Ovary (tissue), 9 donors: ENCODE measurements around the gene CNTRL. TPM values are rescaled to one million over a fixed set of nuclear protein-coding genes. Genes with fewer than 3 reads are reported as not detected.

Experiments used
- DNase-seq, 5 donors: peaks; one replicate each; pipeline ENCODE4 v3.0.0-alpha.2; 2019 to 2020
- H3K27ac ChIP-seq, 2 donors: fragments of 200-600 bp; one replicate each; pipeline versions ENCODE4 v1.5.1 to v1.8.0; 2019 to 2022
- H3K27me3 ChIP-seq: fragments of 200-600 bp; one replicate; pipeline ENCODE4 v1.8.0; 2022
- H3K36me3 ChIP-seq: fragments of 200-600 bp; sonication (generic); one replicate; pipeline ENCODE4 v1.5.1; 2019
- H3K4me1 ChIP-seq: one replicate; pipeline ENCODE4 v1.8.1; 2013; ENCODE audit warnings: mild to moderate bottlenecking, moderate library complexity; ENCODE audit not compliant: insufficient read depth
- H3K4me3 ChIP-seq: fragments of 200-600 bp; sonication (generic); one replicate; pipeline ENCODE4 v1.5.1; 2017
- H3K9me3 ChIP-seq, 2 donors: fragments of 200-600 bp in 1 of 2; sonication (generic) in 1 of 2; one replicate each; pipeline versions ENCODE4 v1.5.1 to v1.8.1; 2013 to 2019; ENCODE audit warnings: mild to moderate bottlenecking in 1 of 2, moderate library complexity in 1 of 2
- CTCF ChIP-seq, 3 donors: fragments of 450-650 bp in 2 of 3; fragments of 200-600 bp in 1 of 3; IDR thresholded peaks; one replicate each; pipeline versions ENCODE4 v1.5.1 to v1.8.0; 2016 to 2022; ENCODE audit warnings: antibody characterized with exemption in 3 of 3, mild to moderate bottlenecking in 1 of 3
- EP300 ChIP-seq: sonication (generic); formaldehyde crosslinking; IDR thresholded peaks from one replicate; pipeline ENCODE4 v1.6.1; 2017; ENCODE audit warnings: antibody characterized with exemption
- POLR2A ChIP-seq: fragments of 450-650 bp; IDR thresholded peaks from one replicate; pipeline ENCODE4 v1.6.1; 2017; ENCODE audit warnings: antibody characterized with exemption, mild to moderate bottlenecking, moderate library complexity
- WGBS, 3 donors: extraction: QIAGEN DNeasy Blood & Tissue Kit in 1 of 3; methylation state at CpG; one replicate each; pipeline versions ENCODE4 v1.1.5 to v1.1.7; 2013 to 2017; 5-methylcytosine and 5-hydroxymethylcytosine counted together
- intact Hi-C, 4 donors: fragments of 100-400 bp; cut with DNase I; formaldehyde crosslinking; loops; one replicate each; pipeline versions ENCODE4 v1.11.0 to v1.15.1; 2022 to 2023
- polyA plus RNA-seq, 2 donors: library from polyadenylated mRNA; stranded (reverse); fragments of 200-250 nt in 1 of 2; fragments of 350-450 nt in 1 of 2; fragmentation: Illumina TruSeq in 1 of 2; extraction: RNeasy Lipid Tissue Mini Kit (QIAGEN cat#74804) in 1 of 2; gene quantifications; one replicate each; pipeline ENCODE4 v1.2.3, GENCODE V29; 2013 to 2014
- total RNA-seq, 7 donors: library from RNA; depleted of rRNA in 2 of 7; stranded (reverse); fragments of >200 nt in 2 of 7; fragmentation: NEBNext Ultra II Directional in 3 of 7; extraction: Animal tissue kit (Norgen Biotek cat#: 25700) in 3 of 7; gene quantifications; one replicate each; pipeline versions ENCODE4 v1.1.0 to v1.2.4, GENCODE V29; 2016 to 2023
- donor health status: DM: no; HTN: no; CAD: no; lungs with moderate emphysema.
- donor health status: DM: no; HTN: no; CAD: no.
- donor health status: Bipolar disorder and iron deficiency.
- donor health status: DM: yes; HTN: yes; CAD: no.
- donor health status: DM: no; HTN: no; CAD: no.
- donor health status: DM: yes; HTN: yes; CAD: no.

The CNTRL gene
- total and polyA plus RNA-seq, 9 donors, result 10.0 to 27.2 (median 19.0) TPM

GRCh38 chr9:121055642-121056143 is 19.1 kb upstream of the CNTRL start:
- no peaks in the 10 kb centered on the region for H3K9me3 ChIP-seq
- no peaks in the 10 kb centered on the region for H3K4me1 ChIP-seq
- no peak for DNase-seq
- no peak overlapping the region for H3K4me3 ChIP-seq
- no peak for TF ChIP-seq EP300
- H3K27ac ChIP-seq, result no peak overlapping the region
- H3K36me3 ChIP-seq, result no peaks in the 10 kb centered on the region
- H3K27me3 ChIP-seq, result no peaks in the 10 kb centered on the region
- intact Hi-C loops, result loop anchor here in 1 of 4 donors (10.0 kb wide), 1 partner anchor 301 kb away; no protein-coding TSS in a partner anchor
- 63 to 71% (median 70%) methylated on average over 2 of the region's 2 CpGs for WGBS, 3 donors

GRCh38 chr9:121057821-121058220 is 16.9 kb upstream of the CNTRL start:
- TF ChIP-seq CTCF (IDR thresholded peaks at IDR 0.05), result no peak
- TF ChIP-seq POLR2A, result no peak
- TF ChIP-seq EP300, result no peak
- H3K27ac ChIP-seq, result no peak overlapping the region
- 88 to 93% (median 89%) methylated on average over 5 of the region's 5 CpGs for WGBS, 3 donors
- no peaks in the 10 kb centered on the region for H3K9me3 ChIP-seq
- H3K36me3 ChIP-seq, result no peaks in the 10 kb centered on the region
- no peaks in the 10 kb centered on the region for H3K4me1 ChIP-seq
- intact Hi-C loops, result loop anchor here in 1 of 4 donors (10.0 kb wide), 1 partner anchor 303 kb away; no protein-coding TSS in a partner anchor
- no peak overlapping the region for H3K4me3 ChIP-seq
- no peaks in the 10 kb centered on the region for H3K27me3 ChIP-seq
- no peak for DNase-seq

- Histone ChIP-seq H3K9me3 (no peaks in the 10 kb centered on the region), H3K27ac (no peak overlapping the region), H3K27me3 (no peaks in the 10 kb centered on the region), H3K36me3 (no peaks in the 10 kb centered on the region), H3K4me1 (no peaks in the 10 kb centered on the region), H3K4me3 (no peak overlapping the region)
- 80 to 92% (median 90%) methylated on average over 6 of the region's 6 CpGs for WGBS, 3 donors
- TF ChIP-seq EP300, result no peak
- TF ChIP-seq CTCF (IDR thresholded peaks at IDR 0.05), result no peak
- no peak for TF ChIP-seq POLR2A
- intact Hi-C loops, result loop anchor here in 1 of 4 donors (10.0 kb wide), 1 partner anchor 305 kb away; no protein-coding TSS in a partner anchor
- DNase-seq, result no peak
These were observed 15.2 kb upstream of the CNTRL start for GRCh38 chr9:121059513-121059912.

DNA sequence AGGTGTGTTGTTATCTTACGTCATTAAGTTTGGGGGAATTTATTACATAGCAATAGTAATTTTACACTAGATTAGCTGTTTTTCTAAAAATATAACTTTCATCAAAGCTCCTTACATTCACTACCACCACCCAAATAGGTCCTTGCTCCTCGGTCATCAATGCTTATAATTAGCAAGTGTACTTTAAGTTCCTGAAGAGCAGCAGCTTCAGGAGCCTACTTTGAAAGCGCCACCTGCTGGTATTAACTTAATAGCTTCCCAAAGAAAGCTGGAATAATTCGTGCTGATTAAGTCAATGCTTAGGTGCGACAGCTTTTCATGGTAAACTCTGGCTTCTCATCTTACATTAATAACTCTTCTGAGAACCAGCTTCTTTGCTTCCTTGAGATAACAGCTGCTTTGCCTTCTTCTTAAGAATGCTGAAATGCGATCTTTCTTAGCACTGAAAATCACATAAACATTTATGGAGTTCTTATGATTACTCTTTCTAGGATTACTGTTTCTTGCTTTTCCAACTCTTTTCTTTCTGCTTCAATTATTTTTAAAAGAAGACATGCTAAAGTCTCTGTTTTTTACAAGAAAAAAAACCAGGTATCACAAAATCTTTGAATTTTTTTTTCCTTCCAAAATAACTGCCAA is 14.6 kb upstream of the CNTRL start:
- WGBS, 3 donors, result 17 to 19% (median 18%) methylated on average over 6 of the region's 6 CpGs
- peak in 2 of 5 donors; percentile 20 to 30 for DNase-seq
- intact Hi-C loops, result loop anchor here in 2 of 4 donors (10.0 kb wide), 3 partner anchors 185 to 305 kb away; partner anchors contain the start of gene PHF19 (in 1 of the 2)
- Histone ChIP-seq H3K27me3 (no peaks in the 10 kb centered on the region), H3K27ac (no peak overlapping the region), H3K4me3 (no peak overlapping the region), H3K36me3 (no peaks in the 10 kb centered on the region), H3K4me1 (no peaks in the 10 kb centered on the region), H3K9me3 (no peaks in the 10 kb centered on the region)
- TF ChIP-seq CTCF (IDR thresholded peaks at IDR 0.05) (peak; percentile 68 to 71 (median 69)), POLR2A (no peak)

DNA sequence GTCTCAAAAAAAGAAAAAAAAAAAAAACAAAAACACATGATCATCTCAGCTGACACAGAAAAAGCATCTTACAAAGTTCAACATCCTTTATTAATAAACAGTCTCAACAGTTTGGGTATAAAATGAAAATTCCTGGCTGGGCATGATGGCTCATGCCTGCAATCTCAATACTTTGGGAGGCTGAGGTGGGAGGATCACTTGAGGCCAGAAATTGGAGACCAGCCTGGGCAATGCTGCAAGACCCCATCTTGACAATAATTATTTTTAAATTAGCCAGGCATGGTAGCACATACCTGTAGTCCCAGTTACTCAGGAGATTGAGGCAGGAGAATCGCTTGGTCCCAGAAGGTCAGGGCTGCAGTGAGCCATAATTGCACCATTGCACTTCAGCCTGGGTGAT is 7.9 kb upstream of the CNTRL start:
- Histone ChIP-seq H3K36me3 (no peaks in the 10 kb centered on the region), H3K4me3 (no peak overlapping the region), H3K9me3 (no peaks in the 10 kb centered on the region), H3K4me1 (no peaks in the 10 kb centered on the region), H3K27ac (no peak overlapping the region), H3K27me3 (no peaks in the 10 kb centered on the region)
- intact Hi-C loops, result loop anchor here in 1 of 4 donors (10.0 kb wide), 2 partner anchors 192 to 302 kb away; partner anchors contain the start of gene PHF19
- no peak for DNase-seq
- TF ChIP-seq POLR2A, result no peak
- no peak for TF ChIP-seq EP300
- no peak for TF ChIP-seq CTCF (IDR thresholded peaks at IDR 0.05)
- 88 to 100% (median 95%) methylated on average over 1 of the region's 1 CpG for WGBS, 3 donors
